ENCODE measurements around the gene DPP9.
"Not testable (repeated sequence)": the region's sequence is repeated elsewhere in the genome, so short reads cannot be mapped to it uniquely, and the experiment has no call there.

Gene DPP9

GRCh38 chr19:4738734-4739133 is 15.1 kb upstream of the DPP9 start:
- no peak for ATAC-seq

- no peak for ATAC-seq
Observed at GRCh38 chr19:4737955-4738600, 14.4 kb upstream of the DPP9 start.

GRCh38 chr19:4733755-4734345 is 10.2 kb upstream of the DPP9 start:
- ATAC-seq = no peak

- peak; percentile 90 for ATAC-seq
Observed at GRCh38 chr19:4732680-4733114, 9.1 kb upstream of the DPP9 start.

GRCh38 chr19:4730740-4731171 is 7.1 kb upstream of the DPP9 start:
- ATAC-seq = peak; percentile 69 to 70

- no peak for ATAC-seq
Observed at GRCh38 chr19:4728871-4729270, 5.2 kb upstream of the DPP9 start.

- no peak for ATAC-seq
Observed at GRCh38 chr19:4722671-4723594, 709 bp downstream of the DPP9 start.

- ATAC-seq = no peak
Observed at GRCh38 chr19:4721196-4721595, 2.4 kb downstream of the DPP9 start.

- ATAC-seq = no peak
Observed at GRCh38 chr19:4720037-4720700, 3.5 kb downstream of the DPP9 start.

GRCh38 chr19:4719499-4719866 is 4.2 kb downstream of the DPP9 start:
- no peak for ATAC-seq

- no peak for ATAC-seq
Observed at GRCh38 chr19:4717966-4718701, 5.5 kb downstream of the DPP9 start.

- ATAC-seq = no peak
Observed at GRCh38 chr19:4717191-4717965, 6.3 kb downstream of the DPP9 start.

- no peak for ATAC-seq
Observed at GRCh38 chr19:4715529-4716221, 8.0 kb downstream of the DPP9 start.

GRCh38 chr19:4715178-4715528 is 8.5 kb downstream of the DPP9 start:
- not testable (repeated sequence) for ATAC-seq

- no peak for ATAC-seq
Observed at GRCh38 chr19:4714016-4714415, 9.6 kb downstream of the DPP9 start.

GRCh38 chr19:4713384-4713951 is 10.2 kb downstream of the DPP9 start:
- ATAC-seq = no peak

- ATAC-seq = no peak
Observed at GRCh38 chr19:4712771-4713170, 10.9 kb downstream of the DPP9 start.

- ATAC-seq = no peak
Observed at GRCh38 chr19:4711211-4711610, 12.4 kb downstream of the DPP9 start.

GRCh38 chr19:4710281-4710600 is 13.4 kb downstream of the DPP9 start:
- ATAC-seq = no peak

- ATAC-seq = peak in 1 of 2 donors; percentile 38
Observed at GRCh38 chr19:4709440-4710280, 14.0 kb downstream of the DPP9 start.
